Mesenteric fat pad (tissue), 1 donor: ENCODE measurements around the gene RMRP. TPM values are rescaled to one million over a fixed set of nuclear protein-coding genes. Genes with fewer than 3 reads are reported as not detected.

Experiments
- DNase-seq: peaks from one replicate; pipeline ENCODE4 v3.0.0-alpha.2; 2020; ENCODE audit warnings: low spot score
- total RNA-seq: library from RNA; stranded (reverse); fragmentation: NEBNext Ultra II Directional; extraction: Animal tissue kit (Norgen Biotek cat#: 25700); gene quantifications from one replicate; pipeline ENCODE4 v1.2.1, GENCODE V29; 2021
- donor health status: DM: yes; HTN: yes; CAD: no.

The RMRP gene
- total RNA-seq, 1 donor from 2014 or later, result 19,106 TPM

- DNase-seq, result no peak
Observed at GRCh38 chr9:35666045-35666444, 8.2 kb upstream of the RMRP start.

GRCh38 chr9:35665471-35665818, 7.6 kb upstream of the RMRP start:
- no peak for DNase-seq

GRCh38 chr9:35664531-35665470, 7.0 kb upstream of the RMRP start, which contains the start of gene ARHGEF39:
ARHGEF39 (minus strand) TSS chr9:35665195; CDS start chr9:35665169, 26 bp downstream.
- DNase-seq, result no peak

- DNase-seq, result no peak
Observed at GRCh38 chr9:35662437-35662836, 4.6 kb upstream of the RMRP start.

GRCh38 chr9:35661756-35662350, 4.0 kb upstream of the RMRP start:
- no peak for DNase-seq

GRCh38 chr9:35660966-35661415, 3.2 kb upstream of the RMRP start:
- no peak for DNase-seq

- DNase-seq, result no peak
Observed at GRCh38 chr9:35659340-35659739, 1.5 kb upstream of the RMRP start.

GRCh38 chr9:35658968-35659220, 1.1 kb upstream of the RMRP start:
- no peak for DNase-seq

- peak; percentile 94 for DNase-seq
Observed at GRCh38 chr9:35658137-35658967, 533 bp upstream of the RMRP start, which contains the start of gene CCDC107. CCDC107 (plus strand) TSS chr9:35658292; CDS start chr9:35658380, 88 bp downstream.

- DNase-seq, result no peak
Observed at GRCh38 chr9:35656831-35657545, 831 bp downstream of the RMRP start.

GRCh38 chr9:35656348-35656747, 1.5 kb downstream of the RMRP start:
- DNase-seq, result no peak

GRCh38 chr9:35653611-35654010, 4.2 kb downstream of the RMRP start:
- no peak for DNase-seq

GRCh38 chr9:35652829-35653209, 5.0 kb downstream of the RMRP start:
- no peak for DNase-seq

- DNase-seq, result no peak
Observed at GRCh38 chr9:35651956-35652828, 5.6 kb downstream of the RMRP start.

GRCh38 chr9:35650341-35651158, 7.3 kb downstream of the RMRP start, which contains the start of gene SIT1:
SIT1 (minus strand) TSS chr9:35650931; CDS start chr9:35650853, 78 bp downstream.
- no peak for DNase-seq

- DNase-seq, result no peak
Observed at GRCh38 chr9:35649431-35650340, 8.1 kb downstream of the RMRP start.

- peak; percentile 98 for DNase-seq
Observed at GRCh38 chr9:35646533-35647265, 11.1 kb downstream of the RMRP start.
